ENCODE results near the gene CFAP221.

CFAP221 gene

GRCh38 chr2:119702918-119703401 is 158.7 kb downstream of the CFAP221 start:
- DNase-seq: peak; percentile 50

GRCh38 chr2:119703526-119703925 is 159.3 kb downstream of the CFAP221 start:
- DNase-seq: no peak

- no peak for DNase-seq
Observed at GRCh38 chr2:119704670-119705120, 160.4 kb downstream of the CFAP221 start.

- no peak for DNase-seq
Observed at GRCh38 chr2:119706221-119706620, 162.0 kb downstream of the CFAP221 start.
